Hepatocyte (in vitro differentiated cells): Measurements from ENCODE around the gene CRACDL. TPM values are rescaled to one million over a fixed set of nuclear protein-coding genes. Genes with fewer than 3 reads are reported as not detected.

Source experiments
- DNase-seq: peaks from one replicate; pipeline ENCODE4 v3.0.0-alpha.2; 2016; ENCODE audit warnings: low spot score
- H2AFZ ChIP-seq: fragments of 200-600 bp; sonication (generic); 2 replicates; pipeline ENCODE4 v1.6.0; 2016; ENCODE audit warnings: antibody characterized with exemption, mild to moderate bottlenecking
- H3K27ac ChIP-seq: fragments of 200-600 bp; sonication (generic); 2 replicates; pipeline ENCODE4 v1.5.1; 2016; ENCODE audit warnings: mild to moderate bottlenecking
- H3K27me3 ChIP-seq: fragments of 200-600 bp; sonication (generic); 2 replicates; pipeline ENCODE4 v1.6.1; 2016
- H3K36me3 ChIP-seq: fragments of 200-600 bp; sonication (generic); replicated peaks from 2 replicates; pipeline ENCODE4 v1.5.1; 2016; ENCODE audit warnings: low read depth; ENCODE audit not compliant: insufficient read depth
- H3K4me1 ChIP-seq: fragments of 200-600 bp; sonication (generic); 2 replicates; pipeline ENCODE4 v1.5.1; 2016; ENCODE audit warnings: mild to moderate bottlenecking, moderate library complexity; ENCODE audit not compliant: insufficient read depth
- H3K4me2 ChIP-seq: fragments of 200-600 bp; sonication (generic); 2 replicates; pipeline ENCODE4 v1.6.0; 2016
- H3K4me3 ChIP-seq: fragments of 200-600 bp; sonication (generic); 2 replicates; pipeline ENCODE4 v1.5.1; 2016; ENCODE audit warnings: mild to moderate bottlenecking
- H3K79me2 ChIP-seq: fragments of 200-600 bp; sonication (generic); 2 replicates; pipeline ENCODE4 v1.6.0; 2017; ENCODE audit warnings: mild to moderate bottlenecking
- H3K9me2 ChIP-seq: fragments of 200-600 bp; sonication (generic); replicated peaks from 2 replicates; pipeline ENCODE4 v1.6.0; 2017; ENCODE audit warnings: mild to moderate bottlenecking; ENCODE audit not compliant: insufficient read depth
- H3K9me3 ChIP-seq: fragments of 200-600 bp; sonication (generic); 2 replicates; pipeline ENCODE4 v1.5.1; 2016; ENCODE audit warnings: low read depth, mild to moderate bottlenecking
- H4K20me1 ChIP-seq: fragments of 200-600 bp; sonication (generic); 2 replicates; pipeline ENCODE4 v1.6.0; 2016; ENCODE audit warnings: mild to moderate bottlenecking; ENCODE audit not compliant: insufficient read depth, poor library complexity, severe bottlenecking
- EZH2 ChIP-seq: fragments of 200-600 bp; sonication (generic); IDR thresholded peaks from 2 replicates; pipeline ENCODE4 v1.6.1; 2016; ENCODE audit warnings: antibody characterized with exemption, mild to moderate bottlenecking, borderline replicate concordance
- EZH2phosphoT487 ChIP-seq: fragments of 200-600 bp; sonication (generic); IDR thresholded peaks from one replicate; pipeline ENCODE4 v1.6.1; 2018; ENCODE audit warnings: antibody characterized with exemption, mild to moderate bottlenecking, low read depth, moderate library complexity; ENCODE audit not compliant: unreplicated experiment, severe bottlenecking
- WGBS: methylation state at CpG from one replicate; pipeline ENCODE4 v1.1.6; 2016; ENCODE audit warnings: low lambda C conversion rate; ENCODE audit errors: missing lambda C conversion rate; 5-methylcytosine and 5-hydroxymethylcytosine counted together
- polyA plus RNA-seq: library from polyadenylated mRNA; unstranded; fragments of >200 nt; fragmentation: Nextera tagmentation; extraction: Ambion mirVana; gene quantifications from 2 replicates; pipeline ENCODE4 v1.2.1, GENCODE V29; 2016
- total RNA-seq: library from RNA; depleted of rRNA; stranded (reverse); fragments of >200 nt; gene quantifications from 2 replicates; pipeline ENCODE4 v1.2.3, GENCODE V29; 2014
- TF ChIP-seq, protein P1 (sequence below): fragments of 200-600 bp; sonication (generic); IDR thresholded peaks from 2 replicates; pipeline ENCODE4 v1.5.1; 2016; ENCODE audit warnings: antibody characterized with exemption, mild to moderate bottlenecking; ENCODE audit not compliant: poor library complexity

CRACDL gene
- total and polyA plus RNA-seq, 2 experiments from 2014 or later: 0.47 to 1.4 TPM

DNA sequence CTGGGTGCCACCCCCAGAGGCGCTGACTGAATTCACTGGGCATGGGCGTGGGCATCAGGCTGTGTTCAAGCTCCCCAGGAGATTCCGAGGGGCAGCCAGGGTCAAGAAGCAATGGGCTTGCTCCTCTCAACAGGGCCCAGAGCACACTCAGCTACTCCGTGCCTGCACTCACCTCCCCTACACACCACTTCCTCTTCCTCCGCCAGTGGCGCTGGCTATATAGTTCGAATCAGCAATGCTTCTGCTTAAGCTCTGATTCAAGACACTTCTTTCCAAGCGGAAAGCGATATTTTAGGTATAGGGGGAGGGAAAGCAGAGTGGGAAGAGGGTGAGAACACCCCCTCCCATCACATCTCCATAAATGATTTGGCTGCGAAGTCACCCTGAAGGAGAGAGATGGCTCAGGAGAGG is 42.1 kb downstream of the CRACDL start:
- TF ChIP-seq EZH2 (no peak), EZH2phosphoT487 (no peak)
- TF ChIP-seq, protein P1, sequence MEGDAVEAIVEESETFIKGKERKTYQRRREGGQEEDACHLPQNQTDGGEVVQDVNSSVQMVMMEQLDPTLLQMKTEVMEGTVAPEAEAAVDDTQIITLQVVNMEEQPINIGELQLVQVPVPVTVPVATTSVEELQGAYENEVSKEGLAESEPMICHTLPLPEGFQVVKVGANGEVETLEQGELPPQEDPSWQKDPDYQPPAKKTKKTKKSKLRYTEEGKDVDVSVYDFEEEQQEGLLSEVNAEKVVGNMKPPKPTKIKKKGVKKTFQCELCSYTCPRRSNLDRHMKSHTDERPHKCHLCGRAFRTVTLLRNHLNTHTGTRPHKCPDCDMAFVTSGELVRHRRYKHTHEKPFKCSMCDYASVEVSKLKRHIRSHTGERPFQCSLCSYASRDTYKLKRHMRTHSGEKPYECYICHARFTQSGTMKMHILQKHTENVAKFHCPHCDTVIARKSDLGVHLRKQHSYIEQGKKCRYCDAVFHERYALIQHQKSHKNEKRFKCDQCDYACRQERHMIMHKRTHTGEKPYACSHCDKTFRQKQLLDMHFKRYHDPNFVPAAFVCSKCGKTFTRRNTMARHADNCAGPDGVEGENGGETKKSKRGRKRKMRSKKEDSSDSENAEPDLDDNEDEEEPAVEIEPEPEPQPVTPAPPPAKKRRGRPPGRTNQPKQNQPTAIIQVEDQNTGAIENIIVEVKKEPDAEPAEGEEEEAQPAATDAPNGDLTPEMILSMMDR: no peak
- Histone ChIP-seq H3K4me3 (no peak overlapping the region), H3K4me1 (no peaks in the 10 kb centered on the region), H3K4me2 (no peak overlapping the region), H2AFZ (no peak overlapping the region), H3K9me3 (no peaks in the 10 kb centered on the region), H3K79me2 (no peaks in the 10 kb centered on the region), H3K9me2 (no peaks in the 10 kb centered on the region), H4K20me1 (no peaks in the 10 kb centered on the region), H3K36me3 (no peaks in the 10 kb centered on the region), H3K27me3 (no peaks in the 10 kb centered on the region), H3K27ac (no peak overlapping the region)
- DNase-seq: no peak
- WGBS: 88% methylated on average over 10 of the region's 10 CpGs

DNA sequence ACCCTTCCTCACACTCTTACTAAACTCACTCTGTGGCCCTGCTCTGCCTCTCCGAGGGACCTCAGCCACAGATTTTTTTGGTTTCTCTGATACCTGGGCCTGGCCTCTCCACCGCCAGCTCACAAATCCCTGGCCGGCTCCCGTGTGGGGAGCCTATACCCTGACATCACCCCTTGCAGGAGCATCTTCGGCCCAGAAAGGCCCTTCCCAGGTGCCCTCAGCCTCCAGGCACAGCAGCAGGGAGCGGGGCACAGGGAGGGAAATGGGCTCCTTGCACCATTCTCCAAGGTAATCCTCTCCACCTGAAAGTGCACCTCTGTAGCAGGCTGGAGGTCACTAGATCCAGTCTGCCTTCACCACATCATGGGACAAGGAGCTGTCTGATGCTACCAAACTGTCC is 43.2 kb downstream of the CRACDL start:
- Histone ChIP-seq H3K27ac (no peak overlapping the region), H3K4me1 (no peaks in the 10 kb centered on the region), H3K9me3 (no peaks in the 10 kb centered on the region), H3K9me2 (no peaks in the 10 kb centered on the region), H3K79me2 (no peaks in the 10 kb centered on the region), H3K4me2 (no peak overlapping the region), H4K20me1 (no peaks in the 10 kb centered on the region), H3K4me3 (no peak overlapping the region), H3K36me3 (no peaks in the 10 kb centered on the region), H2AFZ (no peak overlapping the region), H3K27me3 (no peaks in the 10 kb centered on the region)
- no peak for DNase-seq
- WGBS: 85% methylated on average over 6 of the region's 6 CpGs
- TF ChIP-seq, protein P1: no peak
- TF ChIP-seq EZH2: no peak
- no peak for TF ChIP-seq EZH2phosphoT487

DNA sequence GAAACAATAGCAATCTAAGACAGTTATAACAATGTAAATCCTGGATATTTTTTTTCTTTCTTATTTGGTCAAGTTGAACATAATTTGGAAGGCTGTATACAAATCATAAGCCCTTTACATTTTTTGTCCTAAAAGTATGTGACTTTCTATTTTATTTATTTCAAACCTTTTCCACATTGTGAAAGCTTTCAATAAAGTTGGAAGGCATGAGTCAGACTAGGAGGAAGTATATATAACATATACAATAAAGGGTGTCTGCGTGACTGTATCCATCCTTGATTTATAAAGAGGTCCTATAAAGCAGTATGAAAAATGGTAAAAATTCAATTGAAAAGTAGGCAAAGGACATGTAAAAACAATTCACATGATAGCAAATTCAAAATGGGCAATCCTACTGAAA is 44.4 kb downstream of the CRACDL start:
- H4K20me1 ChIP-seq: no peaks in the 10 kb centered on the region
- H3K4me2 ChIP-seq: no peak overlapping the region
- H3K79me2 ChIP-seq: no peaks in the 10 kb centered on the region
- DNase-seq: no peak
- no peaks in the 10 kb centered on the region for H3K9me3 ChIP-seq
- no peaks in the 10 kb centered on the region for H3K36me3 ChIP-seq
- H3K4me3 ChIP-seq: no peak overlapping the region
- H3K27ac ChIP-seq: no peak overlapping the region
- no peaks in the 10 kb centered on the region for H3K9me2 ChIP-seq
- WGBS: 81% methylated on average over 1 of the region's 1 CpG
- TF ChIP-seq, protein P1: no peak
- TF ChIP-seq EZH2 (no peak), EZH2phosphoT487 (no peak)
- no peak overlapping the region for H2AFZ ChIP-seq
- no peaks in the 10 kb centered on the region for H3K27me3 ChIP-seq
- H3K4me1 ChIP-seq: no peaks in the 10 kb centered on the region

DNA sequence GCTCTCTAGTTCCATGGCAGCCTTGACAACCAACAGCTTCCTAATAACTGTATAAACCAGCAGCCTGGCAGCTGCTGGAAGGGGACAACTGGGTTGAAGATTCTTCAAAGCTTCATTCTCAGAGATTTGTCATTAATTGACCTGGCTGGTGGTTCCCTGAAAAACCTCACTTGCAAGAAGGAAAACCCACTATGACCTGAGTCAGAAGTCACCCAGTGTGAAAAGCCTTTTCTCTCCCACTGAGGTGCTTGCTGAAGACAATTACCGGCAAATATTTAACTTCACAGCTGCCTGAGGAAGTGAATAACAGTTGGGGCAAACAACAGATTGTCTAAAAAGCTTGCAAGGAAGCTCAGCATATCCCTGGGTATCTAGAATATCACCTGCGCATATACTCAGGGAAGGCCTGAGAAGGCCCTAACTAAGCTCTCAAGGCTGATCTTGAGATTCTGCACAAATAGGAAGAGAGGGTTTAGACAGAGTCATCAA is 49.9 kb downstream of the CRACDL start:
- no peaks in the 10 kb centered on the region for H3K9me3 ChIP-seq
- H3K4me3 ChIP-seq: no peak overlapping the region
- DNase-seq: no peak
- WGBS: 98% methylated on average over 2 of the region's 2 CpGs
- H3K27ac ChIP-seq: no peak overlapping the region
- no peaks in the 10 kb centered on the region for H4K20me1 ChIP-seq
- TF ChIP-seq, protein P1: no peak
- TF ChIP-seq EZH2phosphoT487 (no peak), EZH2 (no peak)
- H3K9me2 ChIP-seq: no peaks in the 10 kb centered on the region
- no peaks in the 10 kb centered on the region for H3K79me2 ChIP-seq
- no peaks in the 10 kb centered on the region for H3K36me3 ChIP-seq
- H2AFZ ChIP-seq: no peak overlapping the region
- H3K4me2 ChIP-seq: no peak overlapping the region
- H3K4me1 ChIP-seq: no peaks in the 10 kb centered on the region
- H3K27me3 ChIP-seq: no peaks in the 10 kb centered on the region
